GM23248 (cell line): ENCODE results near the gene MRAS.

Source experiments
- EZH2 ChIP-seq: fragments of 200-600 bp; sonication (generic); IDR thresholded peaks from 2 replicates; pipeline ENCODE4 v1.6.1; 2018; ENCODE audit warnings: antibody characterized with exemption, mild to moderate bottlenecking; ENCODE audit not compliant: insufficient read depth, poor library complexity, severe bottlenecking
- EZH2phosphoT487 ChIP-seq: fragments of 200-600 bp; sonication (generic); IDR thresholded peaks from 2 replicates; pipeline ENCODE4 v1.6.1; 2018; ENCODE audit warnings: antibody characterized with exemption, moderate library complexity, mild to moderate bottlenecking, low read depth; ENCODE audit not compliant: insufficient read depth

DNA sequence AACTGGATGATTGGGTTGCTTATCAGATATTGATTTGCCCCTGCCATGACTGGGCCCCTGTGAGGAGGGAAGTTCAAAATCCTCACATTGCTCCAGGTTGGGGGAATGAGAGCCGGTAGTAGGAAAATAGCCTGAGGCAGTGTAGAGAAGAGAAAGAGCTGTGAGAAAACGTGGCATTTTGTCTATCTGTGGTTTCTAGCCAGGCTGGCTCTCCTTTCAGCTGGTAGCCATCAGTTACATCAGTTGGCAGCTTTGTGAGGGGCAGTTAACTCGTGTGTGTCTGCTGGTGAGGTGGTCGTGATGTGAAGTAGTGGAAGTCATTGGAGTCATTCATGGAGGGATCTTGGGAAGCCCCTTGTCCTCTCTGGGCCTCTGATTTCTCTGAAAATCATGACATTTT is 91.3 kb downstream of the MRAS start:
- TF ChIP-seq EZH2phosphoT487 (no peak), EZH2 (no peak)
